Tracheal epithelial cell (primary cell): ENCODE data around the gene ZNF69. TPM values are rescaled to one million over a fixed set of nuclear protein-coding genes. Genes with fewer than 3 reads are reported as not detected.

Experiments
- total RNA-seq: library from RNA; depleted of rRNA; stranded (reverse); fragments of >200 nt; gene quantifications from 2 replicates; pipeline ENCODE4 v1.2.1, GENCODE V29; 2014

Gene ZNF69
- 0.21 and 7.2 TPM in 2 replicates for total RNA-seq

DNA sequence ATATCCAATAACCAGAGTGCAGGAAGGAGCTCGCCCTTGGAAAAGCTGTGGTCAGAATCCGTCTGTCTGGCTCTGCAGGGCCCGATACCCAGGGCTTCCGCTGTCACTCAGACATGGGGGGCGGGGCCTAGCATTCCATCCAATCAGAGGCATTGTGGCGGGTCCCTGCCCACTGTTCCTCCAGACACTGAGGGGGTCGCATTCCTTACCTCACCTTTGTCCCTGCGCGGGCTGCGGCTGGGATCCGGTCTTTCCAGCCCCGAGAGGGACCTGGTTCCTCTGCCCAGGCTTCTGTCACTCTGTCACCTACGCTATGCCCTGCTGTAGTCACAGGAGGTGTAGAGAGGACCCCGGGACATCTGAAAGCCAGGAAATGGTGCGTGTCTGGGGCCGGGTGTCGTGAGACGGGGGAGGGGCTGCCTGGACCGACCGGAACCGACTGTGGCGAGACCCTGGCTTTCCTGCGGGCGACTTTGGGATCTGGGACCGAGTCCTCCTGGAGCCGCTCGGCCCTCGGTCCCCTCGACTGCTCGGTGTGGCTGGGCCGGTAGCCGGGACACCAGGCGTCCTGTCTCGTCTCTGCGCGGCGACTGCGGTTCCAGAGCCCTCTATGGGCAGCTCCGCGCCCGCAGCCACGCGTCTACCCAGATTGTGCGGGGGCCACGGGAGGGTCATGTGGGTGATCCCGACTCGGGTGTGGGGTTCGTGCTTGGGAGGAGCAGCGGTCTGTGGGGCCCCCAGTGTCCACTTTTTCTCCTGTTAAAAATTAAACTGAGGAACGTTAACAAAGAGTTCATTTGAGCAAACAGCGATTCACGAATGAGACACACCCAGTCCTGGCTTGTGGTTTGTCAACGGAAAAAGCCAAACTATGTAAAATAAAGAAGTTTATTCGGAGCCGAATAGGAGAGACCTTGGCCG, at the start of gene ZNF69:
TSS of gene ZNF69 (plus strand) at position 172 of the 921 bp plus-strand sequence. CDS start at position 314, 142 bp downstream.

DNA sequence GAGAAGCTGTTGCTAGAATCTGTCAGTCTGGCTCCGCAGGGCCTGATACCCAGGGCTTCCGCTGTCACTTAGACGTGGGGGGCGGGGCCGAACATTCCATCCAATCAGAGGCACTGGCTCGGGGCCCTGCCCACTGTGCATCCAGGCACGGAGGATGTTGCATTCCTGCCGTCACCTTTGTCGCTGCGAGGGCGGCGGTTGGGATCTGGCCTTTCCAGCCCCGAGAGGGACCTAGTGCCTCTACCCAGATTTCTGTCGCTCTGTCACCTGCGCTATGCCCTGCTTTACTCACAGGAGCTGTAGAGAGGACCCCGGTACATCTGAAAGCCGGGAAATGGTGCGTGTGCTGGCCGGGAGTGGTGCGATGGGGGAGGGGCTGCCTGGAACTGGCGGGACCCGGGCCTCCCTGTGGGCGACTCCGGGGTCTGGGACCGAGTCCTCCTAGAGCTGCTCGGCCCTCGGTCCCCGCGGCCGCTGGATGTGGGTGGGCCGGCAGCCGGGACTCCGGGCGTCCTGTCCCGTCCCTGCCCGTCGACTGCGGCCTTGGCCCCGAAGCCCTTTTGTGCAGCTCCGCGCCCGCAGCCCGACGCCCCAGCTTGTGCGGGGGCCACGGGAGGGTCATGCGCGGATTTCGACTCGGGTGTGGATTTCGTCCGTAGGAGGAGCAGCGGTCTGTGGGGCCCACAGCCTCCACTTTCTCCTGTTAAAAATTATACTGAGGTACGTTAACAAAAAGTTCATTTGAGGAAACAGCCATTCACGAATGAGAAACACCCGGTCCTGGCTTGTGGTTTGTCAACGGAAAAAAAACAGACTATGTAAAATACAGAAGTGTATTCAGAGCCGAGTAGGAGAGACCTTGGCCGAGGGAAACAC, 38.8 kb upstream of the ZNF69 start, which contains the start of gene ZNF439:
TSS of gene ZNF439 (plus strand) at position 133 of the 876 bp plus-strand sequence. CDS start at position 275, 142 bp downstream.

DNA sequence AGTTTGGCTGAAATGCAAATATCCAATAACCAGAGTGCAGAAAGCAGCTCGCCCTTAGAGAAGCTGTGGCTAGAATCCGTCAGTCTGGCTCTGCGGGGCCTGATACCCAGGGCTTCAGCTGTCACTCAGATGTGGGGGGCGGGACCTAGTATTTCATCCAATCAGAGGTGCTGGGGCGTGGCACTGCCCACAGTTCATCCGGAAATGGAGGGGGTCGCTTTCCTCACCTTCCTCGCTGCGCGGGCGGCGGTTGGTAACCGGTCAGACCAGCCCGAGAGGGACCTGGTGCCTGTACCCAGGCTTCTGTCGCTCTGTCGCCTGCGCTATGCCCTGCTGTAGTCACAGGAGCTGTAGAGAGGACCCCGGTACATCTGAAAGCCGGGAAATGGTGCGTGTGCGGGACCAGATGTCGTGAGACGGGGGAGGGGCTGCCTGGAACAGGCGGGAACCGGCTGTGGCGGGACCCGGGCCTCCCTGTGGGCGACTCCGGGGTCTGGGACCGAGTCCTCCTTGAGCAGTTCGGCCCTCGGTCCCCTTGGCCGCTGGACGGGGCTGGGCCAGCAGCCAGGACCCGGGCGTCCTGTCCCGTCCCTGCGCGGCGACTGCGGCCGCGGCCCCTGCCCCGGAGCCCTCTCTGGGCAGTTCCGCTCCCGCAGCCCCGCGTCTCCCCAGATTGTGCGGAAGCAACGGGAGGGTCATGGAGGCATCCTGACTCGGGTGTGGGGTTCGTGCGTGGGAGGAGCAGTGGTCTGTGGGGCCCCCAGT, 37.5 kb downstream of the ZNF69 start, which contains the start of gene ZNF700:
TSS of gene ZNF700 (plus strand) at position 222 of the 765 bp plus-strand sequence. CDS start at position 326, 104 bp downstream.

Other genes starting within 250 kb of the ZNF69 start
- 6.4 and 8.7 TPM in 2 replicates for gene ZNF823, start 148.8 kb upstream of the ZNF69 start, total RNA-seq
- gene ZNF441, start 120.8 kb upstream of the ZNF69 start, total RNA-seq: 4.6 and 6.4 TPM in 2 replicates
- gene ZNF491, start 89.3 kb upstream of the ZNF69 start, total RNA-seq: 0.72 and 0.85 TPM in 2 replicates
- 8.4 and 9.6 TPM in 2 replicates for gene ZNF440, start 73.5 kb upstream of the ZNF69 start, total RNA-seq
- 1.3 and 2.4 TPM in 2 replicates for gene ZNF439, start 39.1 kb upstream of the ZNF69 start, total RNA-seq
- 8.2 and 8.5 TPM in 2 replicates for gene ZNF700, start 37.3 kb downstream of the ZNF69 start, total RNA-seq
- gene ZNF763, start 77.3 kb downstream of the ZNF69 start, total RNA-seq: 0.43 and 1.2 TPM in 2 replicates
- gene ZNF433, start 147.9 kb downstream of the ZNF69 start, total RNA-seq: 1.2 and 4.3 TPM in 2 replicates
- under 0.01 TPM in 1 of 2 replicates, not detected in the other for gene ZNF878, start 165.2 kb downstream of the ZNF69 start, total RNA-seq
- 2.3 and 3.6 TPM in 2 replicates for gene ZNF844, start 176.9 kb downstream of the ZNF69 start, total RNA-seq